ENCODE data around the gene C2CD4D.
"Not testable (repeated sequence)": the region's sequence is repeated elsewhere in the genome, so short reads cannot be mapped to it uniquely, and the experiment has no call there.

Gene C2CD4D

DNA sequence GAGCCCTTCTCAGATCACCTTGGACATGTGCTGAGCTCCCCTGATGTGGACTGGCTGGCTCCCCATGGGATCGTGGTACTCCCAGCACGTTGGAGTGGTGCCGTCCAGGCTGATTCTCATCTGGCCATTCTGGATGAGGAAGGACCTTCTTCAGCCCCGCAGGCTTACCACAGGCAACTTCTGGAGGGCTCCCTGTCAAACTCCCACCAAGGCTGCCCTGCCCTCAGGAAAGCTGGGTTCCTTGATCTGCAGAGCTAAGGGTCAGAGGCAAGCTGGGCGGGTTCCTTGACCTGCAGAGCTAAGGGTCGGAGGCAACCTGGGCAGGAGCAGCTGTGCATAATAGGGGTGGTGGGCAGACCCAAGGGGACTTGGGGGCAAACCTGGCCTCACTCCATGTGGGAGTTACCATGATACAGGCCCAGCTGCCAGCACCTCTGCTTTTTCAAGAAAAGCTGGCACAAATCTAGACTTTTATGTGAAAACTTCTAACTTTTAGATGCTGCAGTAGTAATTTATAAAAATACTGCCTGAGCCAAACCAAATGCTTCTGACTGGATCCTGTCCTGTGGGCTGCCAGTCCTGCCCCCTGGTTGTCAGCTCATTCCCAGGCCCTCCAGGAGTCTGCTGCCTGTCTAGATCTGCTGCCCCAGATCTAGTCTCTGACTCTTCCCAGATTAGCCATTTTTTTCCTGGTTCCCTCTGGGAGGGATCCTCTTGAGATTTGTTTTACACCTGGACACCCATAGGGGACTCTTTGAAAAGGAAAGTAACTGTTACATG, 19.5 kb upstream of the C2CD4D start:
- DNase-seq (ENCODE audit: low read depth): no peak

DNA sequence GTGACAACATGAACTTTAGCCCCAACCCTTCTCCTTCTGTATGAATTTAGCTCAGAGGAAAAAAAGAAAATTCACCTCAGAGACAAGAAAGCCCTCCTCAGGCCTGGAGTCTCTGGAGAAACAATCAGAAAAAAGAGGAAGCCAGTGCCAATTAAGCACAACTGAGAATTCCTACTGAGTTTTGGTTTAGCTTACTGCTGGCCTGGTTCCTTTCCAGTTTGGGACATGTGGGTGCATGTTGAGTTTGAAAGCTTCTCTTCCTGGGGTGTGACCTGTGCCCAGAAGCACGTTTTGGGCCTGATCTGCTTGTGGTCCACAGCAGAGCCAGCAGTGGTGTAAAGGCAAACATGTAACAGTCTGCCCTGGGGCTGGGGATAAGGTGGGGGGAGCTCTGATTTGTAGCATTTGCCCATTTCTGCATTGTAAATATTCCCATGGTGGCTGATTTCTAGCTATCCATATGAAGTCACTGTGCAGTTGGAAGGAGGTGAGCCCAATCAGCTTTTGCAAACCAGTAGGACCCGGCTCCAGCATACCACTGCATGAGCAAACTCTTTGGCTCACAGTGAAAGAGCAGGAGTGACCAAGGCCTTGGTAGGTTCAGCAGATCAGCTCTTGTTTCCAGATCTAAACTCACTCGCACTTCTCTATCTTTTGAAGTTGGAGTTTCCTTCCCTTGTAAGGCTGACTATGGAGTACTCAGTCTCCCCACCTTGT, 18.6 kb upstream of the C2CD4D start:
- DNase-seq (ENCODE audit: low read depth): no peak

DNA sequence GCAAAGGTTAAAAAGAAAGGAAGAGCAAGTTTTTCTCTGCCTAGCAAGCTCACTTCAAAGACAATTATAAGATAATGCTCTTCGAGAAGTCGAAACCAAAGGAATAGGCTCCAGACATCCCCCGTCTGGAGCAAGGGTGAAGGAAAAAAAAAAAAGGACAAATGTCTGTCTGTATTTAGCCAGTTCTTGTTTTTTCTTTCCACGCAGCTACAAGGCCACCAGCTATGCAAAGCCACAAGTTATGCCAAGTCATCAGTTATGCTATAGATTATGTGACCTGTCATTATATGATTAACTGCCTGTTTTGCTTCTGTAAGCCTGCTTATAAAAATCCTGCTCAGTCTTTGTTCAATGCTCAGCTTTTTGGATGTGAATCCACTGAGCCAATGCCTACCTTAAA, 16.3 kb upstream of the C2CD4D start:
- DNase-seq (ENCODE audit: low read depth): no peak

DNA sequence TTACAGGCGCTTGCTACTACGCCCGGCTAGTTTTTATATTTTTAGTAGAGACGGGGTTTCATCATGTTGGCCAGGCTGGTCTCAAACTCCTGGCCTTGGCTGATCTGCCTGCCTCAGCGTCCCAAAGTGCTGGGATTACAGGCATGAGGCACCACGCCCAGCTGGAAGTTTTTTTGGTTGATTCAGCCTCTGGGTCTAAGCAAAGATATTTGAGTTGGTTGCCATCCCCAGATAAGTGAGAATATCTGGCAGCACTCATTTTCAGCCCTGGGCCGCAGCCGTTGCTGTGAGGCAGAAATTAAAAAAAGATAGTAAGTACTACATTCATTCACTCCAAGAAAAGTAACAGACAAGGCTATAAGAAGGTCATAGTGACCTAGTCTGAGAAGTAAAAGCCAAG, 15.9 kb upstream of the C2CD4D start:
- DNase-seq (ENCODE audit: low read depth): not testable (repeated sequence)

DNA sequence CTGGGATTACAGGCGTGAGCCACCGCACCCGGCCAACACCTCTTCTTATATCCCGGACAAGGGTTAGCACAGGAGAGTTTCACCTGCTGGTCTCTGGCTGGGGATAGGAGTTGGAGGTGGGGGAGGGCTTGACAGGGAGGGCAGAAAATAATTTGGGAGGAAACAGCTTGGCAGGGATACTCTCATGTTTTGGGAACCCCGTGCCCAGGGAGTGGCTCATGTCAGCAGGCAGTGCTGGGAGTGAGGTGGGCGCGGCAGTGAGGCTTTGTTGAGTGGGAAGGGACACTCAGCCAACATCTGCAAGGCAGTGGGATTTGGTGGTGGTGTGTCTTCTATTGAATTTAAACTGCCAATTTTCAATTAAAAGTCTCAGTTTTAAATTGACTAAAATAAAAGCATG, 15.0 kb upstream of the C2CD4D start:
- no peak for DNase-seq (ENCODE audit: low read depth)

DNA sequence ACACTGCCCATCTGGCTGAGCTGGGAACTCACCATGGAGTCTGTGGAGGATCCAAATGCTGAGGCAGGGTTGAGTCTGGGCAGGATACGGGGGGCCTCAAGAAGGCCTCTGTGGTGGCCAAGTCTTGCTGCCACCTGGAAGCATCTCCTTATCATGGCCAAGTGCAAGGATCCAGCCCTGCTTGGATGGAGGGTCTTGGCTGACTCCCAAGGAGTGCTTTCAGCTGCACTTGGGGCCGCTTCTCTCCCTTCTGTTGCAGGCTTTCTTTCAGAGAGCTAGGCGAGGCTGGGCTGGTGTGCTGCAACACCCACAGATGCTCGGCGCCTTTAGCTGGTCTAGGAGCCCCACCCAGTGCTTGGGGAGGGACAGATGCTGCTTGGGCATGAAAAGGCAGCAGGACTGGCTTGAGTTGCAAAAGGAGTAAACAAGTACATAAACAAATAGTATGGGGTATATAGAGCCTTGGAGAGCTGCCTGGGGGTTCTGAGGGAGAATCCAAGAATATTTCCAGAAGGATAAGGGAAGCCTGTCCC, 13.9 kb upstream of the C2CD4D start, which contains the start of gene THEM5:
THEM5 (minus strand) TSS at position 302 of the 533 bp plus-strand sequence; CDS start at position 155, 147 bp downstream.
- DNase-seq (ENCODE audit: low read depth): no peak

DNA sequence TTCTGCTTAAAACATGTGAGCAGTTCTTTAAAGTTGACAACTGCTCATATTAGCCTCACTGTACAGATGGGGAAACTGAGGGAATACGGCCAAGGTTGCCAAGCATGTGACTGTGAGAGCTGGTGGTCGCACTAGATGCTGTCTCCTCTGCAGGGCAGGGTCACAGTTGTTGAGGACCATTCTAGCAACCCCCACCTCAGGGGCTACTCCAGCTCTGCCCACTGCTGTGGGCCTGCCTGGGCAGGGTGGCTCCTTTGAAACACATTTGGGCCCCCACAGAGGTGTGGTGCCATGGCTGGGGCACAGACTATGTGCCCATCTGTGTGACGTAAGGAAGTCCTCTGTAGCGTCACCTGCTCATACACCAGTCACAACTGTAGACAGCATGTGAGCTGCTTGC, 13.1 kb upstream of the C2CD4D start:
- DNase-seq (ENCODE audit: low read depth): no peak

DNA sequence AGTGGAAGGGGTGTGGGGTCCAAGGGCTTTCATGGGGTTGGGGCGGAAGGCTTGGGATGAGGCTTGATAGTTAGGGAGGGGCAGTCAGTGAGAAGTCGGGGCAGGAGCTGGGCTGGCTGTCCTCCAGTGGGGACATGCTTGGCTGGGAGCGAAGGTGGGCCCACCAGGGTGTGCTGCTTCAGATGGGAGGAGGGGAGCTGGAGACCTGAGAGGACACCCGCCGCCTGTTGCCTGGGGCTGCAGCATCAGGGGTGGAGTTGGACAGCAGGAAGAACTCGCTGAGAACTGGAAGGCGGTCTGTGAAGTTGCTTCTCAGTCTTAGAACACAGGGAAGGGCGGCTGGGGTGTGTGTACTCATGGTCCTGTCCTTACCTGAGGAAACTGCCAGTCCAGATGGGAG, 12.3 kb upstream of the C2CD4D start:
- DNase-seq (ENCODE audit: low read depth): no peak

DNA sequence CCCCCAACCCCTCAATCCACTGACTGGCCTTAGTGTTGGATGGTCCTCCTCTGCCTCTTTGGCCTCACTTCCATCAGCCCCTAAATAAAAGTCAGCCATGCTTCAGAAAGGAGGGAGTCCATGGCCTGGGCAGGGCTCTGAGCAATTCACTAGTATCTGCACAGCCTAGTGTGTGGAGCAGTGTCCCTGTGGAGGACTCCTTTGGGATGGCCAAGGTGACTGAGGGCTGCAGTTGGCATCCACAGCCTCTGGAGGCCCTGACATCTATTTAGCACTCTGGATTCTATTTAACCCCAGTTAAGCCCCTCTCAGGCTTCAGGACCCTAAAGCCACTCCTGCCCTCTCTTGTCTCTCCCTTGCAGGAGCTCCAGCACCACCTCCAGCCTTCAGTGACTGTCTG, 10.3 kb upstream of the C2CD4D start:
- no peak for DNase-seq (ENCODE audit: low read depth)

DNA sequence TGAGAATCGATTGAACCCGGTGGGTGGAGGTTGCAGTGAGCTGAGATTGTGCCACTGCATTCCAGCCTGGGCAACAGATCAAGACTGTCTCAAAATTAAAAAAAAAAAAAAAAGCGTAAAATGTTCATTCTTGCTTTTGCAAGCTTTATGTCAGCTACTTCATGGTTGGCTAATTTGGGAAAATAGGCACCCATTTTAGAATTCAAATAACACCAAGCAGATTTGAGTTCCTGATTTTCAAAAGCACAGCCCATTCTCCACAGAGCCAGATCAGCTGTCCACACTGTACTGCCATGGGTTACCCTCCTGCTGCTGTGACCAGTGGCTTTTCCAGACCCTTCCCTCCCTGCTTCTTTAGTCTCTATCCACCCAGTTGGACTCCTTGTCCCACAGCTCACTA, 9.5 kb upstream of the C2CD4D start:
- DNase-seq (ENCODE audit: low read depth): no peak

DNA sequence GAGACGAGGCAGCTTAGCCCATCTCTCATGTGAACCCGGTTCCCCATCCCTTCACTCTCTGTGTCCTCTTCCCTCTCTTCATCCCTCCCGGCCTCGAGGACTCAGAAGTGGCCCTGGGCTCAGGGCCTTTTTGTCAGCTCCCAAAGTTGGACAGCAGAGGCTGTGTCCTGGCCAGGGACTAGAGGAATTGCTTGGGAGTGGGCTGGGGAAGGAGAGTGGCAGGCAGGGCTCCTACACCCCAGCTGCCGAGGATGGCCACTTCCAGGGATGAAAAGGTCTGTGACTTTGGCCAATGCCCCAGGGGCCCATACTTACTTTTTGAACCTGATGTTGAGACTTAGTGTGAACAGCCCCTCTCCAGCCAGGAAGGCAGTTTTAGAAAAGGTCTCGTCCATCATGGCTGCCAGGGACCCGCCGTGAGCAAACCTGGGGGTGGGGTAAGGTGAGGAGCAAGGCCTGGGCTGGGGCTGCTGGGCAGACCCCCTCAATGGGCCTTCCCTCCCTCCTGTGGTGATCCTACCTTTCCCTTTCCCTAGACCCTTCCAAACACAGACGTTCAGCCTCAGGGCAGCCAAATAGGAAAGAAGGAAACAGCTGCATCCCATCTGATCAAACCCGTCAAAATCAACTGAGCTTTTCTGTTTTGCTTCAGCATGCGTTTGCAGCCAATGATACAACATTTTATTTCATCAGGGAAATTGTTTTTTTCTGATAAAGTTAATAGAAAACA, 8.4 kb upstream of the C2CD4D start:
- DNase-seq (ENCODE audit: low read depth): no peak

DNA sequence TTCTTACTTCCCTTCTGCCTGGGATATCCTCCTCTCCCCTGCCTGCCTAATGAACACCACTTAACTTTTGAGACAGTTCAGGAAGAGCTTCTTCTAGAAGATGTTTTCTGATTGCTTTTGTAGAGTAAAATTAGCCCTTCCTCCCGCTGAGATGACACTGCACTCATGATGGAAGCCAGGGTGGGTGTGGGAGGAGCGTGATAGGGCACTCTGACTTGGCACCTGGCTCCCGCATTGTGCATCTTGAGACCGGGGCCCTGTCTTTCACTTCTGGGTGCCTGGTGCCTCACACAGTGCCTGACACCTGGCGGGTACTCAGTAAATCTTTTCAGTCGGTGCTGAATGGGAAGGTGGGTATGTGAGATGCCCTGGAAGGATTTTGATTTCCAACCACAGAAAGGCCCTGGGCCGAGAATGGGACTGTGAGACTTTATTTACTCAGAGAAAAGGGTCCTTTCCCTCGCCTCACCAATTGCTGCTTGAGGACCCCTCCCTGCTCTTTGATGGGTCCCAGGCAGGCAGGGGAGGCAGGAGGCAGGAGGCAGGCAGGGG, 7.1 kb upstream of the C2CD4D start:
- DNase-seq (ENCODE audit: low read depth): no peak

DNA sequence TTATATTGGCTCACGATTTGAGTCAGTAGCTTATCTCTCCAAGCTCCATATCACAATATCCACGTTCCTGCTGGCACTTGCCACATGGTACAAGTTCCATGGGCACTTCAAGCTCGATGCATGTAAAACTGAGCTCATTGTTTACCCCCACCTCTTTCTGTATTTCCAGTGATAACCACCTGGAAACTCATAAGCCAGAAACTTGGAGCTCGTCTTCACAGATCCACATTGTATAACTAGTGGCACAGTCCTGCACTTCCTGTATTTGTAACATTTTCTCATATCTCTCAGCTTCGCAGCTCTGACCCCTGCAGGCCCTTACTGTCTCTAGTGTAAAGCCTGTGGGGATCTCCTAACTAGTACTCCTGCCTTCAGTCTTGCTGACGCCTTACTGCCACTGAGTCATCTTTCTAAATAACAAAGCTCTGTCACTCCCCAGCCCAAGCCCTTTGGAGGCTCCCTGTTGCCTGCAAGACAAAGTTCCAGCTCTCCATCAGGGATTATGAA, 6.5 kb upstream of the C2CD4D start:
- DNase-seq (ENCODE audit: low read depth): no peak

DNA sequence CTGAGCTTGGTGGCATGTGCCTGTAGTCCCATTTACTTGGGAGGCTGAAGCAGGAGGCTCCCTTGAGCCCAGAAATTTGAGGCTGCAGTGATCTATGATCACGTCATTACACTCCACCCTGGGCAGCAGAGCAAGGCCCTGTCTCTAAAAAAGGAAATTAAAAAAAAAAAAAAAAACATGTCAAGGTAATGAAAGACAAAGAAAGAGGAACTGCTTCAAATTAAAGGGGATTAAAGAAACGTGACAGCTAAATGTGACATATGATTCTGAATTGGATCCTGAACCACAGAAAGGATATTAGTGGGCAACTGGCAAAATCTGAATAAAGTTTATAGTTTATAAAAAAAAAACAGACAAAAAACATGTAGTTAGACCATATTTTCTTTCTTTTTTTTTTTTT, 3.8 kb upstream of the C2CD4D start:
- no peak for DNase-seq (ENCODE audit: low read depth)

DNA sequence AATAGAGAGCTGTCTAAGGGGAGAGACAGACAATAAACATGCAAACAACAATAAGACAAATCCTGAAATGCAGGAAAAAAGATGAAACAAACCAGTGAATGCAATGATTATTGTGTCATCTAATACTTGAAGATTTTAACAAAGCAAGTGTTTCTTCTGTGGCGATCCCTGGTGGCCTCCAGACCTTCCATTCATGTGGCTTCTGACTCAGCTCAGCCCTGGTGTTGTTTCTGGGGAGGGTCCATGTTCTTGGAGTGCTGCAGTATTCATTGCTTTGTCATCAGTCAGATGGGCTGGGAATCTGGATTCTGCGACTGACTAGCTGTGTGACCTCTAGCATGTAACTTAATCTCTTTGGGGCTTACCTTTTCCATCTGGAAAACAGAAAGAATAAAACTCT, 1.5 kb upstream of the C2CD4D start:
- DNase-seq (ENCODE audit: low read depth): no peak

DNA sequence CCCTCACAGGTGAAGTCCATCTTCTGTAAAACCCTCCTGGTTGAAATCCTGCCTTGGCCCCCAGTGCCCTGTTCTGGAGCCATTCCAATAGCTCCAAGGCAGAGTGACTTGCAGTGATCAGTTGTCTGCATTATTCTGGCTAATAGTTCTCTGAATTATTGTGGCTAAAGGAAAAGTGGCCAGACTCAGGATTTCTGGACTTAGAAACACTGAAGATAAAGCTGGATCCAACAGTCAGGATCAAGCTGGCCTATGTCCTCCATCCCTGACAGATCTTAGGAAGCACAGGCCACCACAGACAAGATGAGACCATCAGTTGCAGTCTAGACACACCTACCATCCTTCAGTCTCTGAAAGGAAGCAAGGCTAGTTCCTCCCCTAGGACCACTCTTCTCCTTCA, 801 bp upstream of the C2CD4D start:
- no peak for DNase-seq (ENCODE audit: low read depth)

DNA sequence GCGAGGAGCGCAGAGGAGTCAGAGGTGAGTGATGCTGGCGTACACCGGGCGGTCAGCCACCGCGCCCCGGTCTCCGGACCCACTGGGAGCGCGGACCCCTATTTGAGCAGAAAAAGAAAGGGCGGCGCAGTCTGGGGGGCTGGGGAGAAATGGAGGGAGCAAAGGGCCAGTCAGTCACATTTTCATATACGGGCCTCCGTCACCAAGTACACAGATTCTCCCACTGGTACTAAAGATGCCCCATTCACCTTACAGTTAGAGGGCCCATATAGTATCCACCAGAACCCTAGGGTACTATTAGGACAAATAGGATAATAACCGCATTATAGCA, 573 bp downstream of the C2CD4D start:
- DNase-seq (ENCODE audit: low read depth): no peak

DNA sequence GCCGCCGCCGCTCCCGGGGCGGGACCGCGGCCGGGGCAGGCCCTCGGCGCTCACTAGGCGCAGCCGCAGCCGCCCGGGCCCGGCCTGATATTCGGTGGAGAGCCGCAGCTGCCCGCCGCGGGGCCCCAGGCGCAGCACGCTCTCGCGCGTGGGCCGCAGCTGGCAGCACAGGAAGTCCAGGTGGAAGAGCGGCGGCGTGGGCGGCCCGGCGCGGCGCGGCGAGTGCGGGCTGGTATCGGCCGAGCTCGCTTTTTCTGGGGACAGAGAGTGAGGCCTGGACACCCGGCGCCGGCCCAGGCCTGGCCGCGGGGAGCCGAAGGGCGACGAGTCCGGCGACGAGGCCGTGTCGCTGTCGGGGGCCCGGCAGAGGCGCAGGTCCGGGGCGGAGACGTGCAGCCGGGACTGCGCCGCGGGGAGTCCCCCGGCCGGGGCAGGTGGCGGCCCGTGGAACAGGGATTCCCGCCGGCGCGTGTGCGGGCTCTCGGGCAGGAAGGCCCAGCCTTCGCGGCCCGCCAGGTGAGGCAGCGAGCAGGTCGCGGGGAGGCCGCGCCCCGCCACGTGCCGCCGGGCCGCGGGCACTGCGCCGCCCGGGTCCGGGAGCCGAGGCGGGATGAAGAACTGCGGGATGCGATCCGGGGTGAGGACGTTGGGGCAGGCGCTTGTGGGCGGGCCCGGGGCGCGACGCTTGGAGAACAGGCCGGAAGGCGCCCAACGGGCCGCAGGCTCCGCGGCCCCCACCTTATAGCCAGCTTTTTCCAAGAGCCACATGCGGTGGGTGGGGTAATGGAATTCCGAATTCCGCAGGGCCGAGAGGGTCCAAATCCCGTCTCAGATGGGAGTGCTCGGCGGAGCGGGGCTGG, 1.2 kb downstream of the C2CD4D start:
- DNase-seq (ENCODE audit: low read depth): no peak

DNA sequence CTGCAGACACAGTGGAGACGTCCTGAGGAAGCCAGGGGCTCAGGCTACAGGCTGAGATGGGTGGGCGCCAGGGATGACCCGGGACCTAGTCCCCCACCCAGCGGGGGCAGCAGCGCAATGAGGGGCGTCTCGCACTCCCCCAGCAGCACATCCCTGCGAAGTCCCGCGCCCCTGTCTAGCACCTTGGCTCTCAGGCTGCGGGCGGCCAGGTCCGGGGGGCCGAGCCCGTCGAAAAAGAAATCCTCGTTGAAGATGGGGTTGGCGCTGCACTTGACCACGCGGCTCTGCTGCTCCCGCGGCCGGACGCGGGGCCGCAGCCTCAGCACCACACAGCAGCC, 1.8 kb downstream of the C2CD4D start:
- DNase-seq (ENCODE audit: low read depth): no peak

DNA sequence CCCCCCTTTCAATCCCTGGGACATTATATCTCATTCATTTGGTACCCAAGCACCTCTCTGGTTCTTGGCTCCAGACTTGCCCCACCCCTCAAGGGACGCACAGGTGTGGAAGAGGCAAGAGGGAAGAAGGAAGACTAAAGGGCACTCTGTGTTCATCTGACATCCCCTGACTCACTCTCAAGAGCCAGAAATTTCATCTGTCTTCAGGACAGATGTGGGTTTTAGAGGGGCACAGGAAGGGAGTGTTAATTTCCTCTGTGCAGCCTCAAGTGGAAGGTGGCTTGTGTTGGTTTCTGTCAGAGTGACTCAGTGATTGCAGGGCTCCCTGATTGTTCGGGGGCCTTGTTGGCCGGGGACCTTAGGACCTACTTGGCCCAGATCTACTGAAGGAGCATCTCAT, 2.4 kb downstream of the C2CD4D start:
- DNase-seq (ENCODE audit: low read depth): no peak

DNA sequence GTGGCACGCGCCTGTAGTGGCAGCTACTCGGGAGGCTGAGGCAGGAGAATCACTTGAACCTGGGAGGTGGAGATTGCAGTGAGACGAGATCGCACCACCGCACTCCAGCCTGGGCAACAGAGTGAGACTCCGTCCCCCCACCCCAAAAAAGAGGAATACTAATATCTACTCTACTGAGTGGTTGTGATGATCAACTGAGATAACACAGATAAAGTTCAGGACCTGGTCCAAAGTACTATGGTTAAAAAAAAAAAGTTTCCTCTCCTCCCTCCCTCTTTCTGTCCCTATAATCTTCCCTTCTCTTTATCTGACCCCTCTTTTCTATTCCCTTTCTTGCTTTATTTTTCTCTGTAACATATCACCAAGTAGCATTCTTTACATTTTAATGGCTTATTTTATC, 4.0 kb downstream of the C2CD4D start:
- no peak for DNase-seq (ENCODE audit: low read depth)

DNA sequence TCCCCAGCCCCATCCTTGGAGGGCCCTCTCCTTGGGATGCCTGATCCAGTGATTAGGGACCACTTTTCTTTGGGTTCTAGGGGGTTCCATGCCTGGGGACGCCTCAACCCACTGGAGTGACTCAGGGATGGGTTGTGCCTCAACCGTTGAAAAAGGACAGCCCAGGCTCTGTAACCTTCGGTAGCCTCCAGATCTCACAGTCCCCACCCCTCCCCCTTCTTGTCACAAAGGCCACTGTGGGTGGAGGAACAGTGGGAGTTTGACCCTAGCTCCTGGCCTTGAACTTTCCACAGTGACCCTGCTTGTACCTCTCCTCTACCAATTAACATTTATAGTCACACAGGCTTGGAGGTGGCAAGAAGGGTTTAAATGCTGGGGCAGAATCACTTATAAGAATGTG, 5.4 kb downstream of the C2CD4D start:
- DNase-seq (ENCODE audit: low read depth): no peak
